ENCODE results near the gene DNASE1L1. TPM values are rescaled to one million over a fixed set of nuclear protein-coding genes. Genes with fewer than 3 reads are reported as not detected.

Gene DNASE1L1
- total and polyA plus RNA-seq, 2 of the 13 experiments (the other 11 are each of a cell fraction or from before 2014, with no cell fraction given): 4.7 to 12.3 TPM

DNA sequence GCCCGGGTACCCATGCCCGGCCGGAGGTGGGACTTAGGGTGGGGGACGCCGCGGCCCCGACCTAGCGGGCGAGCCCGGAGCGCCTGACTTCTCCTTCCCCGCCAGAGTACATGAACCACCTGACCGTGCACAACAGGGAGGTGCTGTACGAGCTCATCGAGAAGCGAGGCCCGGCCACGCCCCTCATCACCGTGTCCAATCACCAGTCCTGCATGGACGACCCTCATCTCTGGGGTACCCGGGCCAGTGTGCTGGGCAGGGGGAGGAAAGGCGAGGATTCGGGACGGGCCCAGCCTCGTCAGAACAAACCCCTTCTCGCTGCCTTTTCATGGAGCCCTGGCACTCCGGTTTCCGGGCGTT is 2.9 kb upstream of the DNASE1L1 start (continued):
- TF ChIP-seq, protein P1, sequence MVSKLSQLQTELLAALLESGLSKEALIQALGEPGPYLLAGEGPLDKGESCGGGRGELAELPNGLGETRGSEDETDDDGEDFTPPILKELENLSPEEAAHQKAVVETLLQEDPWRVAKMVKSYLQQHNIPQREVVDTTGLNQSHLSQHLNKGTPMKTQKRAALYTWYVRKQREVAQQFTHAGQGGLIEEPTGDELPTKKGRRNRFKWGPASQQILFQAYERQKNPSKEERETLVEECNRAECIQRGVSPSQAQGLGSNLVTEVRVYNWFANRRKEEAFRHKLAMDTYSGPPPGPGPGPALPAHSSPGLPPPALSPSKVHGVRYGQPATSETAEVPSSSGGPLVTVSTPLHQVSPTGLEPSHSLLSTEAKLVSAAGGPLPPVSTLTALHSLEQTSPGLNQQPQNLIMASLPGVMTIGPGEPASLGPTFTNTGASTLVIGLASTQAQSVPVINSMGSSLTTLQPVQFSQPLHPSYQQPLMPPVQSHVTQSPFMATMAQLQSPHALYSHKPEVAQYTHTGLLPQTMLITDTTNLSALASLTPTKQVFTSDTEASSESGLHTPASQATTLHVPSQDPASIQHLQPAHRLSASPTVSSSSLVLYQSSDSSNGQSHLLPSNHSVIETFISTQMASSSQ (IDR thresholded peaks at IDR 0.05; ENCODE audit: low read depth): no peak
- TF ChIP-seq, protein P1 (CRISPR knock-in tag; IDR thresholded peaks at IDR 0.05; ENCODE audit: borderline replicate concordance): no peak
- TF ChIP-seq SYNCRIP (IDR thresholded peaks at IDR 0.05; ENCODE audit: insufficient read depth, low read depth, low read length) (no peak), ETV5 (CRISPR knock-in tag; IDR thresholded peaks at IDR 0.05; ENCODE audit: borderline replicate concordance) (no peak), SIN3A (IDR thresholded peaks at IDR 0.05; ENCODE audit: borderline replicate concordance, low read depth, low read length) (peak; percentile 23; the same call in 1 of the 2 replicates), NAIF1 (CRISPR knock-in tag; IDR thresholded peaks at IDR 0.05; ENCODE audit: borderline replicate concordance) (no peak), LBX2 (CRISPR knock-in tag; IDR thresholded peaks at IDR 0.05; ENCODE audit: borderline replicate concordance) (no peak), SMC3 (IDR thresholded peaks at IDR 0.05; ENCODE audit: low read length) (no peak), TRIM24 (CRISPR knock-in tag; IDR thresholded peaks at IDR 0.05) (no peak), ZNF768 (CRISPR knock-in tag; IDR thresholded peaks at IDR 0.05) (no peak), ZNF136 (CRISPR knock-in tag; IDR thresholded peaks at IDR 0.05; ENCODE audit: low read depth) (no peak), ZNF468 (CRISPR knock-in tag; IDR thresholded peaks at IDR 0.05) (no peak), BCL6 (CRISPR knock-in tag; IDR thresholded peaks at IDR 0.05) (no peak), NFIB (CRISPR knock-in tag; IDR thresholded peaks at IDR 0.05; ENCODE audit: borderline replicate concordance) (no peak), AGO2 (optimal IDR thresholded peaks at IDR 0.05; ENCODE audit: low read depth, low read length) (peak; percentile 5), HMGA1 (CRISPR knock-in tag; conservative IDR thresholded peaks at IDR 0.05) (no peak)
- TF ChIP-seq, protein P2, sequence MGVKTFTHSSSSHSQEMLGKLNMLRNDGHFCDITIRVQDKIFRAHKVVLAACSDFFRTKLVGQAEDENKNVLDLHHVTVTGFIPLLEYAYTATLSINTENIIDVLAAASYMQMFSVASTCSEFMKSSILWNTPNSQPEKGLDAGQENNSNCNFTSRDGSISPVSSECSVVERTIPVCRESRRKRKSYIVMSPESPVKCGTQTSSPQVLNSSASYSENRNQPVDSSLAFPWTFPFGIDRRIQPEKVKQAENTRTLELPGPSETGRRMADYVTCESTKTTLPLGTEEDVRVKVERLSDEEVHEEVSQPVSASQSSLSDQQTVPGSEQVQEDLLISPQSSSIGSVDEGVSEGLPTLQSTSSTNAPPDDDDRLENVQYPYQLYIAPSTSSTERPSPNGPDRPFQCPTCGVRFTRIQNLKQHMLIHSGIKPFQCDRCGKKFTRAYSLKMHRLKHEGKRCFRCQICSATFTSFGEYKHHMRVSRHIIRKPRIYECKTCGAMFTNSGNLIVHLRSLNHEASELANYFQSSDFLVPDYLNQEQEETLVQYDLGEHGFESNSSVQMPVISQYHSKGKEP (CRISPR knock-in tag; IDR thresholded peaks at IDR 0.05): no peak
- TF ChIP-seq, protein P3, sequence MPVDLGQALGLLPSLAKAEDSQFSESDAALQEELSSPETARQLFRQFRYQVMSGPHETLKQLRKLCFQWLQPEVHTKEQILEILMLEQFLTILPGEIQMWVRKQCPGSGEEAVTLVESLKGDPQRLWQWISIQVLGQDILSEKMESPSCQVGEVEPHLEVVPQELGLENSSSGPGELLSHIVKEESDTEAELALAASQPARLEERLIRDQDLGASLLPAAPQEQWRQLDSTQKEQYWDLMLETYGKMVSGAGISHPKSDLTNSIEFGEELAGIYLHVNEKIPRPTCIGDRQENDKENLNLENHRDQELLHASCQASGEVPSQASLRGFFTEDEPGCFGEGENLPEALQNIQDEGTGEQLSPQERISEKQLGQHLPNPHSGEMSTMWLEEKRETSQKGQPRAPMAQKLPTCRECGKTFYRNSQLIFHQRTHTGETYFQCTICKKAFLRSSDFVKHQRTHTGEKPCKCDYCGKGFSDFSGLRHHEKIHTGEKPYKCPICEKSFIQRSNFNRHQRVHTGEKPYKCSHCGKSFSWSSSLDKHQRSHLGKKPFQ (CRISPR knock-in tag; IDR thresholded peaks at IDR 0.05; ENCODE audit: insufficient replicate concordance): no peak
- TF ChIP-seq, protein P4, sequence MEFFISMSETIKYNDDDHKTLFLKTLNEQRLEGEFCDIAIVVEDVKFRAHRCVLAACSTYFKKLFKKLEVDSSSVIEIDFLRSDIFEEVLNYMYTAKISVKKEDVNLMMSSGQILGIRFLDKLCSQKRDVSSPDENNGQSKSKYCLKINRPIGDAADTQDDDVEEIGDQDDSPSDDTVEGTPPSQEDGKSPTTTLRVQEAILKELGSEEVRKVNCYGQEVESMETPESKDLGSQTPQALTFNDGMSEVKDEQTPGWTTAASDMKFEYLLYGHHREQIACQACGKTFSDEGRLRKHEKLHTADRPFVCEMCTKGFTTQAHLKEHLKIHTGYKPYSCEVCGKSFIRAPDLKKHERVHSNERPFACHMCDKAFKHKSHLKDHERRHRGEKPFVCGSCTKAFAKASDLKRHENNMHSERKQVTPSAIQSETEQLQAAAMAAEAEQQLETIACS (CRISPR knock-in tag; IDR thresholded peaks at IDR 0.05): no peak
- TF ChIP-seq, protein P5, sequence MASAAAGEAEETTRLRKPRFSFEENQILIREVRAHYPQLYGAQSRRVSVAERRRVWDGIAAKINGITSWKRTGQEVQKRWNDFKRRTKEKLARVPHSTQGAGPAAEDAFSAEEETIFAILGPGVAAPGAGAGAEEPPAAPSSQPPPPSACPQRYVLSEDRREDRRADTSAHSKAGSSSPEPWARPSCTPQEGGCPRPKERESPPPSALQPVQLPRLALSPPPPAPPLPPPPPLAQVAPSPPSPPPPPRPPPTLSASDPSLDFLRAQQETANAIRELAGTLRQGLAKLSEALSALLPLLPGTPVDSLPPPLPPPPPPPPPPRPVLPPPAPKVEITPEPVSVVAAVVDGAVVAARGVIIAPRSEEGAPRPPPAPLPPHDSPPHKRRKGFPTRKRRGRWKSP (CRISPR knock-in tag; IDR thresholded peaks at IDR 0.05): no peak

Data from HepG2 (cell line).